ENCODE measurements around the gene ESYT3. TPM values are rescaled to one million over a fixed set of nuclear protein-coding genes. Genes with fewer than 3 reads are reported as not detected.

Gene ESYT3
- total RNA-seq, 4 donors from 2014 or later: 0.20 to 2.3 (median 0.77) TPM

DNA sequence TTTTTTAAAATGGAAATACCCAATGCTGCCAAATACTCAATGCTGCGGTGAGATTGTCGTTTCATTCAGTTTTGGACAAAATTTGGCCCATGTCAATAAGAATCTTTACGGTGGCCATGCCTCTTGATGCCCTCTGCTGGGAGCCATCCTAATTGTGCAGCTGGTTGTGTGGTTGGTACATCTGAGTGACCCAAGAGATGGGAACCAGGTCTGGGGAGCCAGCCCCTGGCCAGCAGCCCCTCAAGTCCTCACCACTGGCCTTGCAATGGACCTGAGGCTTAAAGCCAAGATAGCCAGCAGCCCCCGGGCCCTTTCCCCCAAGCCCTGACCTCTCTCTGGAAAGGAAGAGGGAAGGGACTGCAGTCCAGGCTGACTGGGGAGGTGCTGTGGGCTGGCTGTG, 36.4 kb upstream of the ESYT3 start:
- ATAC-seq (peak in 1 of 2 donors; percentile 49), DNase-seq (no peak)
- intact Hi-C loops (cut with DNase I; ENCODE audit: low total_unique reads) (loop anchor here (2.0 kb wide), 1 partner anchor 65 kb away; no protein-coding TSS in a partner anchor), in situ Hi-C loops (cut with MboI; ENCODE audit: low sequenced_read_pairs in 4 of 4) (loop anchor here in 1 of 4 donors (10.0 kb wide), 1 partner anchor 63 kb away; no protein-coding TSS in a partner anchor)
- Histone ChIP-seq H3K9me3 (no peaks in the 10 kb centered on the region), H3K4me1 (peaks cover 38 to 49% of the 10 kb centered on the region in 2 donors), H3K27me3 (no peaks in the 10 kb centered on the region), H3K27ac (peak overlapping the region in 1 of 4 donors; percentile 34), H3K36me3 (peaks cover 0 to 33% of the 10 kb centered on the region in 2 donors), H3K4me3 (no peak overlapping the region)
- TF ChIP-seq, protein P1, sequence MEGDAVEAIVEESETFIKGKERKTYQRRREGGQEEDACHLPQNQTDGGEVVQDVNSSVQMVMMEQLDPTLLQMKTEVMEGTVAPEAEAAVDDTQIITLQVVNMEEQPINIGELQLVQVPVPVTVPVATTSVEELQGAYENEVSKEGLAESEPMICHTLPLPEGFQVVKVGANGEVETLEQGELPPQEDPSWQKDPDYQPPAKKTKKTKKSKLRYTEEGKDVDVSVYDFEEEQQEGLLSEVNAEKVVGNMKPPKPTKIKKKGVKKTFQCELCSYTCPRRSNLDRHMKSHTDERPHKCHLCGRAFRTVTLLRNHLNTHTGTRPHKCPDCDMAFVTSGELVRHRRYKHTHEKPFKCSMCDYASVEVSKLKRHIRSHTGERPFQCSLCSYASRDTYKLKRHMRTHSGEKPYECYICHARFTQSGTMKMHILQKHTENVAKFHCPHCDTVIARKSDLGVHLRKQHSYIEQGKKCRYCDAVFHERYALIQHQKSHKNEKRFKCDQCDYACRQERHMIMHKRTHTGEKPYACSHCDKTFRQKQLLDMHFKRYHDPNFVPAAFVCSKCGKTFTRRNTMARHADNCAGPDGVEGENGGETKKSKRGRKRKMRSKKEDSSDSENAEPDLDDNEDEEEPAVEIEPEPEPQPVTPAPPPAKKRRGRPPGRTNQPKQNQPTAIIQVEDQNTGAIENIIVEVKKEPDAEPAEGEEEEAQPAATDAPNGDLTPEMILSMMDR (IDR thresholded peaks at IDR 0.05 in 4 of 5, conservative IDR thresholded peaks at IDR 0.05 in 1 of 5): peak in 3 of 5 experiments; percentile 26 to 33 (median 32)
- TF ChIP-seq POLR2A (IDR thresholded peaks at IDR 0.05): no peak

DNA sequence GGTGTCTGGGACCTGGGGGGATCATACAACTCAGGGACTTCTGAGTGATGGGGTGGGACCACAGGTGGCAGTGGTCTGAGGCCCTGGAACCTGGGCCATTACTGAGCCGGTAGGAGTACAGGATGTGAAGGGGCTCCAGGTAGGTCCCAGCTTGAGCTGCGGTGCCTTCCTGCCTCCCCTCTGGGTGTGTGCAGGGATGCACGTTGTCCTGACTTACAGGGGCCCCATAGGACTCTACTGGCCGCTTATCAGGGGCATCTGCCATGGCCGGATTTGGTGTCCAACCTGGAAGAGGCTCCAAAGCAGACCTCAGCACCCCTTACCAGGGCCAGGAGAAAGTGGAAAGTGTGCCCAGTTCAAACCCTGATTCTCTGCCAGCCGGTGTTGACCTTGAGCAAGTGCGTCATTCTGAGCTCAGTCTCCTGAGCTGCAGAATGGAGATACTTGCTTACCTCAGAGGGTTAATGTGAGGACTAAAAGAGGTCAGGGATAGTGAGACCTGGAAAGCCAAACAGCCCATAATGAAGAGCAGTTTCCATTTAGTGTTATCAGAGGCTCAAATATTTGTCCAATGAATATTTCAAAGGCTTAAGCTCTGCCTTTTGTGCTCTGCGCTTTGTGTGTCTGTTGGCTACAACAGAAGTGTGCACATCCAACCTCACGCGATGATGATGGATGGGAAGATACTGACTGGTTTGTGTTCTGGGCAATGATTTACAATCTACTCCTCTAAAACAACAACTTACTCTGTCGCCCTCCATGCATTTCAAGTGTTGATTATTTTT, 35.4 kb upstream of the ESYT3 start:
- no peak for ATAC-seq
- H3K27me3 ChIP-seq: no peaks in the 10 kb centered on the region
- DNase-seq: no peak
- intact Hi-C loops (cut with DNase I; ENCODE audit: low total_unique reads): loop anchor here (2.0 kb wide), 1 partner anchor 66 kb away; no protein-coding TSS in a partner anchor
- H3K27ac ChIP-seq: peak overlapping the region in 1 of 4 donors; percentile 34
- peaks cover 38 to 47% of the 10 kb centered on the region in 2 donors for H3K4me1 ChIP-seq
- TF ChIP-seq POLR2A (IDR thresholded peaks at IDR 0.05): no peak
- TF ChIP-seq, protein P1 (IDR thresholded peaks at IDR 0.05 in 4 of 5, conservative IDR thresholded peaks at IDR 0.05 in 1 of 5): no peak
- peaks cover 0 to 43% of the 10 kb centered on the region in 2 donors for H3K36me3 ChIP-seq
- no peaks in the 10 kb centered on the region for H3K9me3 ChIP-seq
- in situ Hi-C loops (cut with MboI; ENCODE audit: low sequenced_read_pairs in 4 of 4): loop anchor here in 1 of 4 donors (10.0 kb wide), 1 partner anchor 64 kb away; no protein-coding TSS in a partner anchor
- H3K4me3 ChIP-seq: no peak overlapping the region

DNA sequence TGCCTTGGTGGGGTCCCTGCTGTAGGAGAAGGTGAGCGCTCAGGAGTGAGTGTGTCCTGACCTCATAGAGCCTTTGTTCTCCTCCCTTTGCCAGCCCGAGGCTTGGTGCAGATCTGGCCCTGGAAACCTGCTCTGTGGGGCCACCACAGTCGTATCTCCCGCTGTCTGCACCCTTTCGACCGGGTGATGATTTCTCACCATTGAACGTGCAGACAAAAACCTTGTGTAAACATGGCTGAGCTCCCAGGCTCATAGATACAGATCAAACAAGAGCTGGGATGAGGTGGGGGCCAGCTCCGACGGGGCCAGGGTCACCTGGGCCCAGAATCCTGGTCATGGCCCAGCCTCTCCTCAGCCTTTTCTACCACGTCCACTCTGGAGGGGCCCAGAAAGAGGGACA, 34.6 kb upstream of the ESYT3 start:
- DNase-seq: no peak
- ATAC-seq: no peak
- Histone ChIP-seq H3K4me3 (no peak overlapping the region), H3K4me1 (peaks cover 38 to 44% of the 10 kb centered on the region in 2 donors), H3K27me3 (no peaks in the 10 kb centered on the region), H3K36me3 (peaks cover 0 to 51% of the 10 kb centered on the region in 2 donors), H3K9me3 (no peaks in the 10 kb centered on the region), H3K27ac (peak overlapping the region; percentile 29 to 54 (median 32))
- TF ChIP-seq POLR2A (IDR thresholded peaks at IDR 0.05): no peak
- TF ChIP-seq, protein P1 (IDR thresholded peaks at IDR 0.05 in 4 of 5, conservative IDR thresholded peaks at IDR 0.05 in 1 of 5): no peak
- in situ Hi-C loops (cut with MboI; ENCODE audit: low sequenced_read_pairs in 4 of 4): loop anchor here in 3 of 4 donors (10.0 to 25.0 kb wide), 2 partner anchors 65 to 513 kb away; no protein-coding TSS in a partner anchor
- intact Hi-C loops (cut with DNase I; ENCODE audit: low total_unique reads): loop anchor here (1.0 to 2.0 kb wide), 2 partner anchors 14 to 67 kb away; no protein-coding TSS in a partner anchor

DNA sequence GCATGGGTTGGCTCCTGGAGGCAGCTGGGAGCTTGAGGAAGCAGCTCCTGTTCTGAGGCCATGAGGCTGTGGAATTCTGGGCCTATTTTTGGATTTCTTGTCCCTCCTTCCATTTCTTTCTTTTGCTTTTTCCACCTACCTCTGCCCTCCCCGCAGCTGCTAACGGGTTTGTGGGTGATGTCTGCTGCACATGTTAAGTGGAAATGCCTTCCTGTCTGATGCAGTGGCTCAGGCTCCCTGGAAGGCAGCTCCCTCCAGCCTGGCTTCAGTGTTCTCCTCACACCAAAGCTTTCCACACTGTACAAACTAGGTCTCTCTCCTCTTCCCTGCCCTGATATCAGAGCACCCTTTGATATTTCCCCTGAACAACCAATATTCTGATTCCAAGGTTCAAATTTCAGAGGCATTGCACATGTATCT, 33.8 kb upstream of the ESYT3 start:
- Histone ChIP-seq H3K27ac (peak overlapping the region in 3 of 4 donors; percentile 30 to 54 (median 33)), H3K27me3 (no peaks in the 10 kb centered on the region), H3K4me1 (peaks cover 34 to 35% of the 10 kb centered on the region in 2 donors), H3K9me3 (no peaks in the 10 kb centered on the region), H3K36me3 (peaks cover 0 to 58% of the 10 kb centered on the region in 2 donors), H3K4me3 (no peak overlapping the region)
- intact Hi-C loops (cut with DNase I; ENCODE audit: low total_unique reads) (loop anchor here (1.0 kb wide), 1 partner anchor 13 kb away; no protein-coding TSS in a partner anchor), in situ Hi-C loops (cut with MboI; ENCODE audit: low sequenced_read_pairs in 4 of 4) (loop anchor here in 3 of 4 donors (25.0 kb wide), 1 partner anchor 512 kb away; no protein-coding TSS in a partner anchor)
- no peak for DNase-seq
- TF ChIP-seq POLR2A (IDR thresholded peaks at IDR 0.05): no peak
- TF ChIP-seq, protein P1 (IDR thresholded peaks at IDR 0.05 in 4 of 5, conservative IDR thresholded peaks at IDR 0.05 in 1 of 5): no peak
- ATAC-seq: no peak

Measured in gastrocnemius medialis (tissue), 4 donors.